Ovary (tissue), 9 donors: ENCODE measurements around the gene CEP97. TPM values are rescaled to one million over a fixed set of nuclear protein-coding genes. Genes with fewer than 3 reads are reported as not detected.

ENCODE experiments used
- DNase-seq, 5 donors: peaks; one replicate each; pipeline ENCODE4 v3.0.0-alpha.2; 2019 to 2020
- H3K27ac ChIP-seq, 2 donors: fragments of 200-600 bp; one replicate each; pipeline versions ENCODE4 v1.5.1 to v1.8.0; 2019 to 2022
- H3K27me3 ChIP-seq: fragments of 200-600 bp; one replicate; pipeline ENCODE4 v1.8.0; 2022
- H3K36me3 ChIP-seq: fragments of 200-600 bp; sonication (generic); one replicate; pipeline ENCODE4 v1.5.1; 2019
- H3K4me1 ChIP-seq: one replicate; pipeline ENCODE4 v1.8.1; 2013; ENCODE audit warnings: mild to moderate bottlenecking, moderate library complexity; ENCODE audit not compliant: insufficient read depth
- H3K4me3 ChIP-seq: fragments of 200-600 bp; sonication (generic); one replicate; pipeline ENCODE4 v1.5.1; 2017
- H3K9me3 ChIP-seq, 2 donors: fragments of 200-600 bp in 1 of 2; sonication (generic) in 1 of 2; one replicate each; pipeline versions ENCODE4 v1.5.1 to v1.8.1; 2013 to 2019; ENCODE audit warnings: mild to moderate bottlenecking in 1 of 2, moderate library complexity in 1 of 2
- CTCF ChIP-seq, 3 donors: fragments of 450-650 bp in 2 of 3; fragments of 200-600 bp in 1 of 3; IDR thresholded peaks; one replicate each; pipeline versions ENCODE4 v1.5.1 to v1.8.0; 2016 to 2022; ENCODE audit warnings: antibody characterized with exemption in 3 of 3, mild to moderate bottlenecking in 1 of 3
- EP300 ChIP-seq: sonication (generic); formaldehyde crosslinking; IDR thresholded peaks from one replicate; pipeline ENCODE4 v1.6.1; 2017; ENCODE audit warnings: antibody characterized with exemption
- POLR2A ChIP-seq: fragments of 450-650 bp; IDR thresholded peaks from one replicate; pipeline ENCODE4 v1.6.1; 2017; ENCODE audit warnings: antibody characterized with exemption, mild to moderate bottlenecking, moderate library complexity
- WGBS, 3 donors: extraction: QIAGEN DNeasy Blood & Tissue Kit in 1 of 3; methylation state at CpG; one replicate each; pipeline versions ENCODE4 v1.1.5 to v1.1.7; 2013 to 2017; 5-methylcytosine and 5-hydroxymethylcytosine counted together
- intact Hi-C, 4 donors: fragments of 100-400 bp; cut with DNase I; formaldehyde crosslinking; loops; one replicate each; pipeline versions ENCODE4 v1.11.0 to v1.15.1; 2022 to 2023
- polyA plus RNA-seq, 2 donors: library from polyadenylated mRNA; stranded (reverse); fragments of 200-250 nt in 1 of 2; fragments of 350-450 nt in 1 of 2; fragmentation: Illumina TruSeq in 1 of 2; extraction: RNeasy Lipid Tissue Mini Kit (QIAGEN cat#74804) in 1 of 2; gene quantifications; one replicate each; pipeline ENCODE4 v1.2.3, GENCODE V29; 2013 to 2014
- total RNA-seq, 7 donors: library from RNA; depleted of rRNA in 2 of 7; stranded (reverse); fragments of >200 nt in 2 of 7; fragmentation: NEBNext Ultra II Directional in 3 of 7; extraction: Animal tissue kit (Norgen Biotek cat#: 25700) in 3 of 7; gene quantifications; one replicate each; pipeline versions ENCODE4 v1.1.0 to v1.2.4, GENCODE V29; 2016 to 2023
- donor health status: DM: no; HTN: no; CAD: no; lungs with moderate emphysema.
- donor health status: DM: no; HTN: no; CAD: no.
- donor health status: Bipolar disorder and iron deficiency.
- donor health status: DM: yes; HTN: yes; CAD: no.
- donor health status: DM: no; HTN: no; CAD: no.
- donor health status: DM: yes; HTN: yes; CAD: no.

The CEP97 gene
- total and polyA plus RNA-seq, 9 donors: 2.4 to 11.1 (median 7.8) TPM

- peak in 2 of 5 donors; percentile 36 to 44 for DNase-seq
- TF ChIP-seq POLR2A: no peak
- TF ChIP-seq EP300: no peak
- no peak for TF ChIP-seq CTCF (IDR thresholded peaks at IDR 0.05)
- intact Hi-C loops: no loop called here
- Histone ChIP-seq H3K4me1 (no peaks in the 10 kb centered on the region), H3K36me3 (no peaks in the 10 kb centered on the region), H3K27me3 (no peaks in the 10 kb centered on the region), H3K9me3 (no peaks in the 10 kb centered on the region), H3K4me3 (no peak overlapping the region), H3K27ac (no peak overlapping the region)
- 48 to 64% (median 51%) methylated on average over 7 of the region's 7 CpGs for WGBS, 3 donors
These were observed 1.8 kb upstream of the CEP97 start for GRCh38 chr3:101722394-101723173.

- no peaks in the 10 kb centered on the region for H3K27me3 ChIP-seq
- whole genome bisulfite sequencing, 3 donors: 0 to 1% (median 1%) methylated on average over 21 of the region's 21 CpGs
- peak in 4 of 5 donors; percentile 24 to 57 (median 52) for DNase-seq
These were observed 928 bp downstream of the CEP97 start for GRCh38 chr3:101725194-101725889.

GRCh38 chr3:101725890-101726275, 1.5 kb downstream of the CEP97 start:
- TF ChIP-seq EP300 (no peak), POLR2A (no peak), CTCF (IDR thresholded peaks at IDR 0.05) (no peak)
- intact Hi-C loops: no loop called here
- H3K4me3 ChIP-seq: peak overlapping the region; percentile 74
- no peaks in the 10 kb centered on the region for H3K9me3 ChIP-seq
- WGBS, 3 donors: 16 to 18% (median 17%) methylated on average over 3 of the region's 3 CpGs
- no peaks in the 10 kb centered on the region for H3K36me3 ChIP-seq
- DNase-seq: no peak
- no peaks in the 10 kb centered on the region for H3K4me1 ChIP-seq
- H3K27ac ChIP-seq: no peak overlapping the region
- no peaks in the 10 kb centered on the region for H3K27me3 ChIP-seq

More at GRCh38 chr3:101725194-101725889, 928 bp downstream of the CEP97 start:
- no peaks in the 10 kb centered on the region for H3K4me1 ChIP-seq
- intact Hi-C loops: no loop called here
- TF ChIP-seq EP300 (no peak), POLR2A (no peak), CTCF (IDR thresholded peaks at IDR 0.05) (no peak)
- H3K9me3 ChIP-seq: no peaks in the 10 kb centered on the region
- H3K36me3 ChIP-seq: no peaks in the 10 kb centered on the region
- H3K4me3 ChIP-seq: peak overlapping the region; percentile 74
- H3K27ac ChIP-seq: peak overlapping the region in 1 of 2 donors; percentile 65

DNA sequence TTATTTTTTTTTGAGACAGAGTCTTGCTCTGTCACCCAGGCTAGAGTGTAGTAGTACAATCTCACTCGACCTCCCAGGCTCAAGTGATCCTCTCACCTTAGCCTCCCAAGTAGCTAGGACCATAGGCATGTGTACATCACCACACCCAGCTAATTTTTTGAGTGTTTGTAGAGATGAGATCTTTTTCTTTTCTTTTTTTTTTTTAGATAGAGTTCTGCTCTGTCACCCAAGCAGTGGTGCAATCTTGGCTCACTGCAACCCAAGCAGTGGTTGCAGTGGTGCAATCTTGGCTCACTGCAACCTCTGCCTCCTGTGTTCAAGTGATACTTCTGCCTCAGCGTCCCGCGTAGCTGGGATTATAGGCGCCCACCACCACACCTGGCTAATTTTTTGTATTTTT, 5.2 kb downstream of the CEP97 start:
- no peak for DNase-seq
- 92 to 98% (median 96%) methylated on average over 5 of the region's 5 CpGs for WGBS, 3 donors
- intact Hi-C loops: no loop called here
- H3K4me1 ChIP-seq: no peaks in the 10 kb centered on the region
- H3K27ac ChIP-seq: no peak overlapping the region
- no peak for TF ChIP-seq CTCF (IDR thresholded peaks at IDR 0.05)
- TF ChIP-seq EP300: no peak
- no peaks in the 10 kb centered on the region for H3K36me3 ChIP-seq
- no peak overlapping the region for H3K4me3 ChIP-seq
- no peaks in the 10 kb centered on the region for H3K27me3 ChIP-seq
- H3K9me3 ChIP-seq: no peaks in the 10 kb centered on the region
